WERI-Rb-1 (cell line): ENCODE measurements around the gene RAF1.

Experiments used
- DNase-seq: peaks from one replicate; pipeline ENCODE4 v3.0.0-alpha.2; 2020
- H3K27ac ChIP-seq: fragments of 250-450 bp; sonication (Bioruptor Pico); 2 replicates; pipeline ENCODE4 v1.5.1; 2020; ENCODE audit warnings: mild to moderate bottlenecking, moderate library complexity
- H3K27me3 ChIP-seq: fragments of 250-450 bp; sonication (Bioruptor Pico); 2 replicates; pipeline ENCODE4 v1.5.1; 2021; ENCODE audit warnings: mild to moderate bottlenecking, low read depth, moderate library complexity; ENCODE audit not compliant: insufficient read depth, severe bottlenecking
- H3K36me3 ChIP-seq: fragments of 250-450 bp; sonication (Bioruptor Pico); 2 replicates; pipeline ENCODE4 v1.5.1; 2020; ENCODE audit warnings: mild to moderate bottlenecking, moderate library complexity
- H3K4me3 ChIP-seq: 2 replicates; pipeline ENCODE4 v1.5.1; 2011; ENCODE audit warnings: low read depth, mild to moderate bottlenecking, control low read depth, low read length
- H3K9me3 ChIP-seq: fragments of 250-450 bp; sonication (Bioruptor Pico); 2 replicates; pipeline ENCODE4 v1.5.1; 2021; ENCODE audit warnings: mild to moderate bottlenecking, moderate library complexity; ENCODE audit not compliant: severe bottlenecking
- CTCF ChIP-seq: IDR thresholded peaks from 2 replicates; pipeline ENCODE4 v1.5.1; 2011; ENCODE audit warnings: low read depth, mild to moderate bottlenecking, control low read depth, inconsistent platforms, low read length

Gene RAF1

GRCh38 chr3:12568747-12569146, 95.2 kb downstream of the RAF1 start:
- no peaks in the 10 kb centered on the region for H3K27me3 ChIP-seq
- no peak overlapping the region for H3K4me3 ChIP-seq
- no peak overlapping the region for H3K27ac ChIP-seq
- no peak for DNase-seq
- TF ChIP-seq CTCF: no peak
- peaks cover 2% of the 10 kb centered on the region for H3K9me3 ChIP-seq
- H3K36me3 ChIP-seq: peaks cover 42% of the 10 kb centered on the region

- no peak overlapping the region for H3K4me3 ChIP-seq
- H3K27me3 ChIP-seq: no peaks in the 10 kb centered on the region
- no peak overlapping the region for H3K27ac ChIP-seq
- peaks cover 26% of the 10 kb centered on the region for H3K36me3 ChIP-seq
- peaks cover 2% of the 10 kb centered on the region for H3K9me3 ChIP-seq
- no peak for TF ChIP-seq CTCF
- no peak for DNase-seq
Measured at GRCh38 chr3:12566976-12567375, 96.9 kb downstream of the RAF1 start.

GRCh38 chr3:12562451-12562850, 101.5 kb downstream of the RAF1 start:
- H3K9me3 ChIP-seq: peaks cover 2% of the 10 kb centered on the region
- no peak for DNase-seq
- no peaks in the 10 kb centered on the region for H3K27me3 ChIP-seq
- H3K27ac ChIP-seq: no peak overlapping the region
- H3K4me3 ChIP-seq: no peak overlapping the region
- no peak for TF ChIP-seq CTCF
- H3K36me3 ChIP-seq: no peaks in the 10 kb centered on the region; the same call in 1 of the 2 replicates

GRCh38 chr3:12561397-12561796, 102.5 kb downstream of the RAF1 start:
- no peak for DNase-seq
- no peaks in the 10 kb centered on the region for H3K27me3 ChIP-seq
- no peaks in the 10 kb centered on the region; the same call in 1 of the 2 replicates for H3K36me3 ChIP-seq
- H3K9me3 ChIP-seq: no peaks in the 10 kb centered on the region
- H3K4me3 ChIP-seq: no peak overlapping the region
- no peak for TF ChIP-seq CTCF
- no peak overlapping the region for H3K27ac ChIP-seq

GRCh38 chr3:12560505-12561190, 103.3 kb downstream of the RAF1 start:
- H3K27ac ChIP-seq: no peak overlapping the region
- no peak for DNase-seq
- no peaks in the 10 kb centered on the region for H3K36me3 ChIP-seq
- H3K9me3 ChIP-seq: no peaks in the 10 kb centered on the region
- H3K4me3 ChIP-seq: no peak overlapping the region
- no peaks in the 10 kb centered on the region for H3K27me3 ChIP-seq
- no peak for TF ChIP-seq CTCF

GRCh38 chr3:12559520-12559919, 104.4 kb downstream of the RAF1 start:
- TF ChIP-seq CTCF: no peak
- H3K27ac ChIP-seq: no peak overlapping the region
- no peaks in the 10 kb centered on the region for H3K36me3 ChIP-seq
- no peaks in the 10 kb centered on the region for H3K27me3 ChIP-seq
- H3K9me3 ChIP-seq: no peaks in the 10 kb centered on the region
- no peak overlapping the region for H3K4me3 ChIP-seq
- DNase-seq: no peak
